Central memory CD4-positive, alpha-beta T cell (primary cell): ENCODE measurements around the gene ERCC8.

ENCODE experiments used
- DNase-seq: peaks from one replicate; pipeline ENCODE4 v3.0.0; 2022

ERCC8 gene

DNA sequence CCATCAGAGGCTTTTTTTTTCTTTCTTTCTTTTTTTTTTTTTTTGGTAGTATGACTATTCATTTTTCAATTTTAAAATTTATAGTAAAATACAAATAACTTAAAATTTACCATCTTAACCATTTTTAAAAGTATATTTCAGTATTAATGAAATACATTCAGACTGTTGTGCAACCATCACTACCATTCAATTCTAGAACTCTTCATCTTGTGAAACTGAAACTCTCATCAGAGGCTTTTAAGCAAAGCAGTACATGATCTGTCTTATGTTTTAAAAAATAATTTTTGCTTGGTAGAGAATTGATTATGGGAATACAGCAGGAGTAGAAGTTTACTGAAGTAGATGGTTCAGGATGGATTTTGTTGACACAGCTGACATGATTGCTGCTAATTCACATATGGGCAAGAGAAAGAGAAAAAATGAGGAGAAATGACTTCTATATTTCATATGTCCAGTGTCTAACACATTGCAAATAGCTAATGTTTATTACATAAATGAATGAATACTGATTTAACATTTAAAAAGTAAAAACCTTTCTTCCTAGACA, 114.2 kb downstream of the ERCC8 start:
- no peak for DNase-seq

DNA sequence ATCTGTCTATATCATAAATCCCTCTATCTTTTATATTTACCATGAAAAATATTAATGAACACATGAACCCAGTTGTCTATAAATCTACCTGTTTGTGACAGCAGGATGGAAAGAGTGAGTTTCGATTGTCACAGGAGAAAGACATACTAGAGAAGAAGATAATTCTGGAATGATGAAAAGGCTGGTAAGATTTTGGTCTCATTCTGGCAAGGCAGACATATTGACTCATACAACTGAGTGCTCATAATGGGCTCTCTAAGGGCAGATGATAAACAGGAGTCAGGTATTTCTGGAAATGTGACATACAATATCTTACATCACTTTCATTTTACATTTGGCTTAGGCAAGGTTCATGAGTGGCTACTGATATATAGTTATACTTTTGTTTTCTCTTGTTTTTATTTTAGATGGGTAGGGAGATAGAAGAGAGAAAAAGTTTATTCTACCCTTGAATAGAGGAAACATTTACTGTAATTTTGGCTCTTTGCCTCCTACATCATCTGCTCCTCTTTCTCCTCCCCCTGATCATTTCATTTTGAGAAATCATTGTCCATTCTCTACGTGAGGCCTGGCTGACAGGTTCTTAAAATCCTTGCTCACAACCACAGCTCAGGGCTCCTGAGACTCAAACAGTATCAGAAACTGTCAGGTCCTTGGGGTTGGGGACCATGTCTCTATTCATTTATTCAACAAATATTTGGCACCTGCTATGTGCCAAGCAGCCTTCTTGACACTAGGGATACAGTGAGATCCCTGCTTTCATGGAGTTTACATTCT, 115.2 kb downstream of the ERCC8 start:
- no peak for DNase-seq

DNA sequence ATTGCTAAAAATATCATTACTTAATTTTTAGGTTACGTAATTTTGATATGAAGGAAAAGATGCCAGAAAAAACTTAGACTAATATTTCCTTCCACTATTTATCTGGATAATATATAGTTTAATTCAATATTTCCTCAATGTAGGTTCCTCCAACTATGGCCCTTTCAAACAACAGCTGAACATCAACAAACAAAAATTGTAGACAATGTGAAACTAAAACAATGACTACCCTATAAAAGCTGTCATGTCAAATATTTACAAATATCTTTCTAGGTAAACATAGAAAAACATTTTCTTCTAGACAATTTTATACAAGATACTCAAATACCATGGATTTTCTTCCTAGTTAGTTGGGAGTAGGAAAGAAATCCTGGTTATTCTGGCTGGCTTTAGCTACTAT, 117.7 kb downstream of the ERCC8 start:
- no peak for DNase-seq

DNA sequence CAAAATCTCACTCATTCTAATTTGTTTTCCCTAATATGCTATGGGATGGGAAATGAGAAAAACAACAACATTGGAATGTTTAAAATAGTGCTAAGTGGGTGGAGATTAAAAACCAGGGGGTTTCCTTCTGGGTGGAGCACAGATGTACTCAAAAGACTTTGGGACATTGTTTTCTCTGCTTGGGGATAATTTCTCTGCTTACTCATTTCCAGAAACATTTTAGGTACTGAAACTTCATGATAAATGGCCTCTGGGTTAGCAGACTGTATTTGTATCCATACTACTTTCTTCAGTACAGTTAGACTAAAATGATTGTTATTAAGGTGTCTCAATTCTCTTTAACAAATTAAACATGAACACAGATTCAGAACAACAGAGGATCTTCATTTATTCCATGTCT, 118.2 kb downstream of the ERCC8 start:
- no peak for DNase-seq
